Calu3 (cell line): ENCODE results near the gene TANGO6. TPM values are rescaled to one million over a fixed set of nuclear protein-coding genes. Genes with fewer than 3 reads are reported as not detected.

Experiments used
- BruUV-seq: library from RNA; stranded (reverse); fragments of 400-500 nt; replicated peaks from 2 replicates; lab custom pipeline; 2021; lab: Mats Ljungman, UMichigan
- CTCF ChIA-PET: fragments of 300-600 bp; sonication (Branson Sonifier 250); formaldehyde crosslinking; loops from one replicate; lab custom pipeline; 2022; ENCODE audit warnings: antibody characterized with exemption; lab: Charles Lee
- DNase-seq: peaks from one replicate; pipeline ENCODE4 v3.0.0; 2022
- H3K27ac Mint-ChIP-seq: one replicate; pipeline ENCODE4 v1.8.0; 2022; ENCODE audit warnings: mixed read lengths; ENCODE audit not compliant: unreplicated experiment
- H3K27me3 Mint-ChIP-seq: one replicate; pipeline ENCODE4 v1.8.0; 2022; ENCODE audit warnings: mixed read lengths; ENCODE audit not compliant: unreplicated experiment
- H3K36me3 Mint-ChIP-seq: one replicate; pipeline ENCODE4 v1.8.0; 2022; ENCODE audit warnings: mild to moderate bottlenecking, moderate library complexity, mixed read lengths; ENCODE audit not compliant: insufficient read depth, unreplicated experiment
- H3K4me1 Mint-ChIP-seq: one replicate; pipeline ENCODE4 v1.8.0; 2022; ENCODE audit warnings: mild to moderate bottlenecking, low read depth, mixed read lengths; ENCODE audit not compliant: unreplicated experiment
- H3K4me3 Mint-ChIP-seq: one replicate; pipeline ENCODE4 v1.8.0; 2022; ENCODE audit warnings: mild to moderate bottlenecking, low read depth, moderate library complexity, mixed read lengths; ENCODE audit not compliant: unreplicated experiment
- H3K9me3 Mint-ChIP-seq: one replicate; pipeline ENCODE4 v1.8.0; 2022; ENCODE audit warnings: low read depth, mixed read lengths; ENCODE audit not compliant: unreplicated experiment
- CTCF ChIP-seq: fragments of 200-600 bp; IDR thresholded peaks from one replicate; pipeline ENCODE4 v1.8.0; 2022; ENCODE audit warnings: antibody characterized with exemption; ENCODE audit not compliant: unreplicated experiment
- intact Hi-C: fragments of 100-400 bp; cut with micrococcal nuclease; formaldehyde crosslinking; loops from one replicate; pipeline ENCODE4 v1.10.0; 2022; ENCODE audit not compliant: unreplicated experiment
- total RNA-seq: library from RNA; stranded (reverse); gene quantifications from 2 replicates; pipeline ENCODE4 v1.2.3, GENCODE V29; 2022

TANGO6 gene
- total RNA-seq, 1 experiment from 2014 or later, result 18.0 TPM

- TF ChIP-seq CTCF, result peak; percentile 82
- Mint-ChIP-seq H3K4me3 (no peak overlapping the region), H3K9me3 (no peaks in the 10 kb centered on the region), H3K27ac (no peak overlapping the region), H3K36me3 (no peaks in the 10 kb centered on the region), H3K27me3 (no peaks in the 10 kb centered on the region), H3K4me1 (peaks cover 10% of the 10 kb centered on the region)
- CTCF ChIA-PET, result interaction anchor here (0.6 to 1.5 kb wide), 12 partner anchors 21 to 422 kb away, joined by 3 to 10 read pairs (median 4); partner anchors contain the start of gene HAS3
- peak; percentile 76 for DNase-seq
- intact Hi-C loops, result loop anchor here (1.0 to 5.0 kb wide), 4 partner anchors 55 to 222 kb away; partner anchors contain the start of gene HAS3
- BruUV-seq, result no TSS peak
These were observed 59.0 kb downstream of the TANGO6 start for GRCh38 chr16:68902003-68902968.

- Mint-ChIP-seq H3K9me3 (no peaks in the 10 kb centered on the region), H3K27ac (no peak overlapping the region), H3K27me3 (no peaks in the 10 kb centered on the region), H3K4me3 (no peak overlapping the region), H3K36me3 (no peaks in the 10 kb centered on the region), H3K4me1 (peaks cover 10% of the 10 kb centered on the region)
- no peak for TF ChIP-seq CTCF
- DNase-seq, result no peak
- CTCF ChIA-PET, result interaction anchor here (0.6 to 1.4 kb wide), 3 partner anchors 87 to 221 kb away, joined by 3 to 10 read pairs (median 6); partner anchors contain the start of gene HAS3
- BruUV-seq, result no TSS peak
- intact Hi-C loops, result loop anchor here (1.0 to 5.0 kb wide), 4 partner anchors 56 to 221 kb away; partner anchors contain the start of gene HAS3
These were observed 59.6 kb downstream of the TANGO6 start for GRCh38 chr16:68902969-68903345.

- intact Hi-C loops, result no loop called here
- TF ChIP-seq CTCF, result no peak
- Mint-ChIP-seq H3K4me1 (peaks cover 7% of the 10 kb centered on the region), H3K27ac (no peak overlapping the region), H3K4me3 (no peak overlapping the region), H3K9me3 (no peaks in the 10 kb centered on the region), H3K36me3 (no peaks in the 10 kb centered on the region), H3K27me3 (no peaks in the 10 kb centered on the region)
- no peak for DNase-seq
- no TSS peak for BruUV-seq
- CTCF ChIA-PET, result no interaction called here
These were observed 64.0 kb downstream of the TANGO6 start for GRCh38 chr16:68907297-68907696.

- intact Hi-C loops, result loop anchor here (2.0 kb wide), 1 partner anchor 193 kb away; no protein-coding TSS in a partner anchor
- no TSS peak for BruUV-seq
- CTCF ChIA-PET, result no interaction called here
- Mint-ChIP-seq H3K27me3 (no peaks in the 10 kb centered on the region), H3K9me3 (no peaks in the 10 kb centered on the region), H3K27ac (peak overlapping the region; percentile 15), H3K36me3 (no peaks in the 10 kb centered on the region), H3K4me3 (no peak overlapping the region), H3K4me1 (peaks cover 2% of the 10 kb centered on the region)
- no peak for TF ChIP-seq CTCF
- DNase-seq, result no peak
These were observed 64.5 kb downstream of the TANGO6 start for GRCh38 chr16:68907781-68908181.
